HG03378 (cell line): ENCODE data around the gene ODAD3.
"Not testable (repeated sequence)": the region's sequence is repeated elsewhere in the genome, so short reads cannot be mapped to it uniquely, and the experiment has no call there.

Source experiments
- ATAC-seq: cut with Tn5 transposase; IDR thresholded peaks from one replicate; pipeline ENCODE4 v1.9.1; 2021; ENCODE audit warnings: mild to moderate bottlenecking, moderate library complexity; ENCODE audit not compliant: unreplicated experiment

The ODAD3 gene

GRCh38 chr19:11435057-11435832 is at the start of gene ODAD3, which contains the start of gene PRKCSH:
Gene ODAD3, minus strand, starts transcription at chr19:11435121. Its CDS starts 105 bp downstream, at chr19:11435016.
Gene PRKCSH, plus strand, starts transcription at chr19:11435635. Its CDS starts 483 bp downstream, at chr19:11436118.
- peak; percentile 89 for ATAC-seq

GRCh38 chr19:11483366-11484111 is 48.6 kb upstream of the ODAD3 start:
- ATAC-seq: no peak

- ATAC-seq: peak; percentile 25
Observed at GRCh38 chr19:11482384-11483050, 47.6 kb upstream of the ODAD3 start.

- ATAC-seq: peak; percentile 70
Observed at GRCh38 chr19:11481534-11482383, 46.8 kb upstream of the ODAD3 start.

- no peak for ATAC-seq
Observed at GRCh38 chr19:11480715-11481533, 46.0 kb upstream of the ODAD3 start, which contains the start of gene ELAVL3. Gene ELAVL3, minus strand, starts transcription at chr19:11481046. Its CDS starts 438 bp downstream, at chr19:11480608.

GRCh38 chr19:11479898-11480714 is 45.2 kb upstream of the ODAD3 start:
- ATAC-seq: no peak

GRCh38 chr19:11479090-11479897 is 44.4 kb upstream of the ODAD3 start:
- ATAC-seq: no peak

- no peak for ATAC-seq
Observed at GRCh38 chr19:11478167-11479089, 43.5 kb upstream of the ODAD3 start.

GRCh38 chr19:11475861-11476260 is 40.9 kb upstream of the ODAD3 start:
- ATAC-seq: no peak

- not testable (repeated sequence) for ATAC-seq
Observed at GRCh38 chr19:11475343-11475742, 40.4 kb upstream of the ODAD3 start.

- ATAC-seq: no peak
Observed at GRCh38 chr19:11473725-11474124, 38.8 kb upstream of the ODAD3 start.

- ATAC-seq: not testable (repeated sequence)
Observed at GRCh38 chr19:11468266-11468845, 33.4 kb upstream of the ODAD3 start.

- no peak for ATAC-seq
Observed at GRCh38 chr19:11465600-11465999, 30.7 kb upstream of the ODAD3 start.

- ATAC-seq: no peak
Observed at GRCh38 chr19:11464333-11465265, 29.7 kb upstream of the ODAD3 start.

- no peak for ATAC-seq
Observed at GRCh38 chr19:11463391-11463790, 28.5 kb upstream of the ODAD3 start.
